ENCODE results near the gene ARL15. TPM values are rescaled to one million over a fixed set of nuclear protein-coding genes. Genes with fewer than 3 reads are reported as not detected.

Gene ARL15
- total RNA-seq, 4 donors from 2014 or later, result 13.0 to 52.7 (median 17.1) TPM

DNA sequence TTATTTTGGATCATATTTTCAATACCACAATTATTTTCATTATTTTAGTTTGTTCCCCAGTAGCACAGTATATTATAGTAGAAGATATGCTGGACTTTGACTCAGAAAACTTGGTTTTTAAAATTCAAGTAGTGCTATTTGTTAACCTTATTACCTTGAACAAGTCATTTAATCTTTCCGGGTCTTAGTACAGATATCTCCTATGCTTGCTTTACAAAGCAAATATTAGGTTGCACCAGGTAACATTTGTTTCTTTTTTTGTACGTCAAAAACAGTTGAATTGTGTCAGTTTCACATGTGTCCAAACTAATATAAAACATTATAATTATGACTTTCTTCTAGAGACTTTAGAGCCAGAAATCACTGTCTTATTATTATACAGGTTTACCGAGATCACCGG, 338.1 kb downstream of the ARL15 start:
- no peaks in the 10 kb centered on the region for H3K9me3 ChIP-seq
- 91 to 96% methylated on average over 4 of the region's 4 CpGs for WGBS, 2 donors
- H3K27ac ChIP-seq, result no peak overlapping the region
- no peak overlapping the region for H3K4me3 ChIP-seq
- H3K27me3 ChIP-seq, result no peaks in the 10 kb centered on the region
- peaks cover 0 to 25% (median 0%) of the 10 kb centered on the region in 4 donors for H3K4me1 ChIP-seq
- no peak for DNase-seq (ENCODE audit: low spot score in 2 of 2)
- TF ChIP-seq EP300 (IDR thresholded peaks at IDR 0.05), result no peak
- TF ChIP-seq POLR2A (IDR thresholded peaks at IDR 0.05), result no peak
- TF ChIP-seq, protein P1, sequence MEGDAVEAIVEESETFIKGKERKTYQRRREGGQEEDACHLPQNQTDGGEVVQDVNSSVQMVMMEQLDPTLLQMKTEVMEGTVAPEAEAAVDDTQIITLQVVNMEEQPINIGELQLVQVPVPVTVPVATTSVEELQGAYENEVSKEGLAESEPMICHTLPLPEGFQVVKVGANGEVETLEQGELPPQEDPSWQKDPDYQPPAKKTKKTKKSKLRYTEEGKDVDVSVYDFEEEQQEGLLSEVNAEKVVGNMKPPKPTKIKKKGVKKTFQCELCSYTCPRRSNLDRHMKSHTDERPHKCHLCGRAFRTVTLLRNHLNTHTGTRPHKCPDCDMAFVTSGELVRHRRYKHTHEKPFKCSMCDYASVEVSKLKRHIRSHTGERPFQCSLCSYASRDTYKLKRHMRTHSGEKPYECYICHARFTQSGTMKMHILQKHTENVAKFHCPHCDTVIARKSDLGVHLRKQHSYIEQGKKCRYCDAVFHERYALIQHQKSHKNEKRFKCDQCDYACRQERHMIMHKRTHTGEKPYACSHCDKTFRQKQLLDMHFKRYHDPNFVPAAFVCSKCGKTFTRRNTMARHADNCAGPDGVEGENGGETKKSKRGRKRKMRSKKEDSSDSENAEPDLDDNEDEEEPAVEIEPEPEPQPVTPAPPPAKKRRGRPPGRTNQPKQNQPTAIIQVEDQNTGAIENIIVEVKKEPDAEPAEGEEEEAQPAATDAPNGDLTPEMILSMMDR (IDR thresholded peaks at IDR 0.05), result no peak
- H3K36me3 ChIP-seq, result no peaks in the 10 kb centered on the region

DNA sequence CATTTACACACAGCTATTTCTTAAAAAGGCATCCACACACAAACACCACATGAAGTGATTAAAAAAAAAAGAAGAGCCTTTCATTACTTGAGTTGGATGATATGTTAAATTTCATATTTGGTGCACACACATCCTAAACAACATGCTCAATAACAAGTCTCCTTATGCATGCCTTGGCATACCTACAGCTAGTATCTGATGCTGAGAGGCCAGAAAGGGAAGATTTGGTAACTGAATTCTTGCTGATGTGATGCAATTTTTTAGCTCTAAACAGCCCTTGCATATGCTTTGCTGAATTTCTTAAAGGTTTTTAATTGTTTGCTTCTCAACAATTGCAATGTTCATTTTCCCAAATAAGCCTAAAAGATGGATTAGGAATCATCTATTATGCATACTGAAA, 338.8 kb downstream of the ARL15 start:
- no peaks in the 10 kb centered on the region for H3K9me3 ChIP-seq
- no peaks in the 10 kb centered on the region for H3K36me3 ChIP-seq
- peaks cover 0 to 25% (median 0%) of the 10 kb centered on the region in 4 donors for H3K4me1 ChIP-seq
- no peak for DNase-seq (ENCODE audit: low spot score in 2 of 2)
- no peaks in the 10 kb centered on the region for H3K27me3 ChIP-seq
- no peak overlapping the region for H3K4me3 ChIP-seq
- no peak overlapping the region for H3K27ac ChIP-seq
- no peak for TF ChIP-seq EP300 (IDR thresholded peaks at IDR 0.05)

DNA sequence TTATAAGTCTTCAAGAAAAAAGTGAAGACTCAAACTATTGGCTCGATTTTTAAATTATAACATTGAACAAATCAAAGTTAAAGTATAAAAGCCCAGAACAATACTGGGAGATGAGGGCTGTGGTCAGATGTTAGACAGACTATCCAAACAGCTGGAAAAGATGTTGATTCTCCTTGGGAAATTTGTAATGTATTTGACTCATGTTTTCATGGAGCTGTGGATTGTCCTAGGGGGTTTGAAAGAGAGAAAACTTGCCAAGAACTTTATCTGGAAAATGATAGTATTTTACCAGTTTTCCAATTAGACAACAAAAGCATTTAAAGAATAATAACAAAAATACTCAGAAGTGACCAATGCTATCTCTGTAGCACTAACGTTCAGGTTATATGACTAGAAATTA, 339.2 kb downstream of the ARL15 start:
- no peaks in the 10 kb centered on the region for H3K9me3 ChIP-seq
- H3K4me1 ChIP-seq, result peaks cover 0 to 25% (median 0%) of the 10 kb centered on the region in 4 donors
- no peaks in the 10 kb centered on the region for H3K27me3 ChIP-seq
- no peaks in the 10 kb centered on the region for H3K36me3 ChIP-seq
- WGBS, 2 donors, result 40 to 46% methylated on average over 2 of the region's 2 CpGs
- no peak overlapping the region for H3K27ac ChIP-seq
- TF ChIP-seq, protein P1 (IDR thresholded peaks at IDR 0.05), result no peak
- no peak for TF ChIP-seq EP300 (IDR thresholded peaks at IDR 0.05)
- TF ChIP-seq POLR2A (IDR thresholded peaks at IDR 0.05), result no peak
- DNase-seq (ENCODE audit: low spot score in 2 of 2), result no peak
- no peak overlapping the region for H3K4me3 ChIP-seq

DNA sequence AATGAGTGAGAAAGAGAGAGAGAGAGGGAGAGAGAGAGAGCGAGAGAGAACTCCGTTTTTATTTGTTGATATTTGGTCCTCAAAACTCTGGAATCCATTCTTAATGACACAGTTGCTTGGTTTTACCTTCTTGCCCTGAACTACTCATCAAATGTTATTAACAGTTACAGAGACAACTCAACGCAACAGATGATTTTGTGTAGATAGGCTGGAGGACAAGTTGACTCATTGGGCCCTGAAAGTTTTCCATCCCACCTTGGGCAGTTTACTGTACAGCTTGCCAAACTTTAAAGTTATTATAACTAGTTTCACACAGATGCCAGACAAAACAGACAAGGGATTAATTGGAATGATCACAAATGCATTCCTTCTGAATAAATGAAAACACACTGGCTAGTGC, 339.9 kb downstream of the ARL15 start:
- Histone ChIP-seq H3K27ac (no peak overlapping the region), H3K27me3 (no peaks in the 10 kb centered on the region), H3K9me3 (no peaks in the 10 kb centered on the region), H3K4me3 (no peak overlapping the region), H3K36me3 (no peaks in the 10 kb centered on the region), H3K4me1 (peaks cover 0 to 25% (median 0%) of the 10 kb centered on the region in 4 donors)
- no peak for TF ChIP-seq POLR2A (IDR thresholded peaks at IDR 0.05)
- TF ChIP-seq, protein P1 (IDR thresholded peaks at IDR 0.05), result no peak
- no peak for TF ChIP-seq EP300 (IDR thresholded peaks at IDR 0.05)
- 69 to 74% methylated on average over 3 of the region's 3 CpGs for WGBS, 2 donors
- no peak for DNase-seq (ENCODE audit: low spot score in 2 of 2)

DNA sequence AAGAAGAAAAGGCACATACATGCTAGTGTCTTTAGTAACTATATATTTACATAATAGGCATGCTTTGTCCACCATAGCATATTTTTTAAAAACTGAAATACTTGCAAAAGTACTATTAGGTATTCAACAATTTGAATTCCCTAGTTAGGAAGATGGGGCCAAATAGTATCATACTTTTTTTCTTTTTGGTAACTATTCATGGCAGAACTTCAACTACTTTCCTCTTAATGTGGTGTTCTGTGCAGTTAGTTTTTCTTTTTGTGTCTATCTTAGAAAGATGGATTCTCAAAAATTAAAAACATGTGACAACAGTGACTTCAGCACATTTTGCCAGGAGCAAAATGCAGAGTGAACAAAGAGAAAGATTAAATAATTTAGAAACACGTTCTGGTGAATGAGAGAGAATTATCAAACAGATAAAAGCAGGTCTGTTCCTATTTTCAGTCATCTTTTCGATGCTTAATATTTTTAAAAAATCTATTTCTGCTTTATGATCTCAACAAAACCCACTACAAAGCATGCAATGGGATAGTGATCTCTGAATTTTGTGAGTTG, 341.1 kb downstream of the ARL15 start:
- no peak for TF ChIP-seq POLR2A (IDR thresholded peaks at IDR 0.05)
- TF ChIP-seq, protein P1 (IDR thresholded peaks at IDR 0.05), result no peak
- TF ChIP-seq EP300 (IDR thresholded peaks at IDR 0.05), result no peak
- H3K4me1 ChIP-seq, result peaks cover 0 to 25% (median 0%) of the 10 kb centered on the region in 4 donors
- no peak overlapping the region for H3K27ac ChIP-seq
- no peak overlapping the region for H3K4me3 ChIP-seq
- no peaks in the 10 kb centered on the region for H3K27me3 ChIP-seq
- DNase-seq (ENCODE audit: low spot score in 2 of 2), result no peak
- 43 to 66% methylated on average over 2 of the region's 2 CpGs for WGBS, 2 donors
- H3K9me3 ChIP-seq, result no peaks in the 10 kb centered on the region
- no peaks in the 10 kb centered on the region for H3K36me3 ChIP-seq

DNA sequence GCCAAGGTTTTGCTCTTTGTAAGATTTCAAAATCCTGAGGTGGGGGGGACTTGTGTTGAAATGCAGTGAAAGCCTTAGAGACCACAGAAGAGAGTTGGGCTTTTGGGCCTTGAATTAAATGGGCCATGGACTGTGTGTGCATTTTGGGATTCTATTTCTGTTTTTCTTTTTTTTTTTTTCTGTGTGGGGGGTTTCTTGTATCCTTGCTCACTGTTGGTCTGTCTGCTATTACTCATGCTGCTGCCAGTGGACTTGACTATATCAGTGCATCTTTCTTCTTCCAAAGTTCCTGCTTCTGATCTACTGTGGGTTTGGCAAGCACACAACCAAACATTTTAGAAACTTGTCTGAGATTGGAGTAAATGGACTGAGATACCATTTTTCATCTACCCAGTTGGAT, 344.9 kb downstream of the ARL15 start:
- H3K27ac ChIP-seq, result no peak overlapping the region
- H3K27me3 ChIP-seq, result no peaks in the 10 kb centered on the region
- H3K4me3 ChIP-seq, result no peak overlapping the region
- peaks cover 0 to 7% (median 0%) of the 10 kb centered on the region in 3 donors for H3K36me3 ChIP-seq
- H3K9me3 ChIP-seq, result no peaks in the 10 kb centered on the region
- DNase-seq (ENCODE audit: low spot score in 2 of 2), result no peak
- peaks cover 0 to 13% (median 0%) of the 10 kb centered on the region in 4 donors for H3K4me1 ChIP-seq
- TF ChIP-seq, protein P1 (IDR thresholded peaks at IDR 0.05), result no peak
- no peak for TF ChIP-seq POLR2A (IDR thresholded peaks at IDR 0.05)
